Activated CD4-positive, alpha-beta T cell treated with anti-CD3 and anti-CD28 coated beads, Interleukin-2, amount 10 ng/mL, durations not matched to agents 7 days and 5 days (primary cell): ENCODE measurements around the gene GPR35. TPM values are rescaled to one million over a fixed set of nuclear protein-coding genes. Genes with fewer than 3 reads are reported as not detected.
A peak's percentile ranks its signal among the peaks of the same experiment; 100 is the strongest.
"Not testable (repeated sequence)": the region's sequence is repeated elsewhere in the genome, so short reads cannot be mapped to it uniquely, and the experiment has no call there.

Source experiments
- CTCF ChIA-PET: fragments of 350-600 bp; sonication (Branson Sonifier 250); formaldehyde crosslinking; loops from one replicate; lab custom pipeline; 2021; ENCODE audit warnings: antibody characterized with exemption; lab: Charles Lee
- POLR2A ChIA-PET: fragments of 350-600 bp; sonication (Branson Sonifier 250); formaldehyde crosslinking; loops from one replicate; lab custom pipeline; 2021; ENCODE audit warnings: antibody characterized with exemption; lab: Charles Lee
- DNase-seq: peaks from one replicate; pipeline ENCODE4 v3.0.0-alpha.2; 2020
- H3K27ac Mint-ChIP-seq: one replicate; pipeline ENCODE4 v1.8.0; 2021; ENCODE audit warnings: mild to moderate bottlenecking, moderate library complexity, mixed read lengths
- H3K27me3 Mint-ChIP-seq: one replicate; pipeline ENCODE4 v1.8.0; 2021; ENCODE audit warnings: mixed read lengths
- H3K36me3 Mint-ChIP-seq: one replicate; pipeline ENCODE4 v1.8.0; 2021; ENCODE audit warnings: low read depth, mixed read lengths
- H3K4me1 Mint-ChIP-seq: one replicate; pipeline ENCODE4 v1.8.0; 2021; ENCODE audit warnings: mixed read lengths
- H3K4me3 Mint-ChIP-seq: one replicate; pipeline ENCODE4 v1.8.0; 2021; ENCODE audit warnings: mild to moderate bottlenecking, moderate library complexity, mixed read lengths
- H3K9me3 Mint-ChIP-seq: one replicate; pipeline ENCODE4 v1.8.0; 2021; ENCODE audit warnings: mixed read lengths
- total RNA-seq, 2 experiments: library from RNA; stranded (reverse); gene quantifications; one replicate each; pipeline ENCODE4 v1.2.3, GENCODE V29; 2021

The GPR35 gene
- total RNA-seq, 2 experiments from 2014 or later = 4.1 to 5.1 TPM

GRCh38 chr2:240611601-240612210, 13.6 kb upstream of the GPR35 start:
- H3K36me3 Mint-ChIP-seq = peaks cover 10% of the 10 kb centered on the region
- H3K27ac Mint-ChIP-seq = no peak overlapping the region
- peaks cover 1% of the 10 kb centered on the region for H3K9me3 Mint-ChIP-seq
- ChIA-PET CTCF (interaction anchor here (0.6 to 3.6 kb wide), 5 partner anchors 25 to 358 kb away, joined by 3 to 17 read pairs (median 4); partner anchors contain the start of gene CAPN10), POLR2A (no interaction called here)
- H3K4me1 Mint-ChIP-seq = peaks cover 2% of the 10 kb centered on the region
- peak overlapping the region; percentile 30 for H3K4me3 Mint-ChIP-seq
- no peaks in the 10 kb centered on the region for H3K27me3 Mint-ChIP-seq
- DNase-seq = peak; percentile 31

DNA sequence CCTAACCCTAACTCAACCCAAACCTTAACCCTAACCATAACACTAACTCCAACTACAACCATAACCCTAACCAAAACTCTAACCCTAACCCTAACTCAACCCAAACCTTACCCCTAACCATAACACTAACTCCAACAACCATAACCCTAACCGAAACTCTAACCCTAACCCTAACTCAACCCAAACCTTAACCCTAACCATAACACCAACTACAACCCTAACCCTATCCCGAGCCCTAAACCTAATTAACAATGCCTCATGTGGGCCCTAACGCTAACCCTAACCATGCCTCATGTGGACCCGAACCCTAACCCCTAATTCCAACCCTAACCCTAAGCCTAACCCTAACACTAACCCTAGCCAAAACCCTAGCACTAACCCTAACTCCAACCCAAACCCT, 11.5 kb upstream of the GPR35 start:
- no peak for DNase-seq
- CTCF ChIA-PET = interaction anchor here (1.0 to 2.9 kb wide), 3 partner anchors 8 to 34 kb away, joined by 3 to 12 read pairs (median 4); partner anchors contain the start of gene CAPN10
- H3K4me3 Mint-ChIP-seq = no peak overlapping the region
- no peak overlapping the region for H3K27ac Mint-ChIP-seq
- H3K36me3 Mint-ChIP-seq = peaks cover 19% of the 10 kb centered on the region
- H3K27me3 Mint-ChIP-seq = no peaks in the 10 kb centered on the region
- H3K9me3 Mint-ChIP-seq = peaks cover 10% of the 10 kb centered on the region
- H3K4me1 Mint-ChIP-seq = peaks cover 5% of the 10 kb centered on the region
- POLR2A ChIA-PET = no interaction called here

- H3K27me3 Mint-ChIP-seq = no peaks in the 10 kb centered on the region
- no peak overlapping the region for H3K4me3 Mint-ChIP-seq
- CTCF ChIA-PET = no interaction called here
- H3K4me1 Mint-ChIP-seq = peaks cover 11% of the 10 kb centered on the region
- POLR2A ChIA-PET = no interaction called here
- peaks cover 23% of the 10 kb centered on the region for H3K36me3 Mint-ChIP-seq
- DNase-seq = no peak
- peaks cover 10% of the 10 kb centered on the region for H3K9me3 Mint-ChIP-seq
- H3K27ac Mint-ChIP-seq = no peak overlapping the region
These were observed 10.9 kb upstream of the GPR35 start for GRCh38 chr2:240614391-240614790.

DNA sequence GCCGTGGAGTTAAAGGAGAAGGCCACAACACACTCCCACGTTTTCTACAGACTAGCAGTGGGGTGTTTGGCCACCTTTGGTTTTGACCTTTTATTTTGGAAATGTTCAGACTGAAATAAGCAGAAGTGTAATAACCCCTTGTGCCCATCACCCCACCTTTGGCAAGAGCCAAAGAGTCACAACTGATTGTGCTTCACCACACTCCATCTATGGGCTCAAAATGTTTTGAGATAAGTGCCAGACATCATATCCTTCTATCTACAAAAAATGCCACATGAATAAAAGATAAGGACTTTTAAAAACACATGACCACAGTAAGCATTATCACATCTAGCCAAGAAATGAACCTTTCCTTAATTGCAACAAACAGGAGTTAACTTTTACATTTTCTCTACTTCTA, 9.9 kb upstream of the GPR35 start:
- no peak for DNase-seq
- CTCF ChIA-PET = no interaction called here

GRCh38 chr2:240615820-240616547, 9.3 kb upstream of the GPR35 start:
- POLR2A ChIA-PET = no interaction called here
- no peaks in the 10 kb centered on the region for H3K27me3 Mint-ChIP-seq
- CTCF ChIA-PET = interaction anchor here (0.9 kb wide), 1 partner anchor 28 kb away, joined by 3 read pairs; no protein-coding TSS in a partner anchor
- H3K4me1 Mint-ChIP-seq = peaks cover 20% of the 10 kb centered on the region
- no peak overlapping the region for H3K4me3 Mint-ChIP-seq
- peaks cover 27% of the 10 kb centered on the region for H3K36me3 Mint-ChIP-seq
- peaks cover 10% of the 10 kb centered on the region for H3K9me3 Mint-ChIP-seq
- no peak for DNase-seq
- H3K27ac Mint-ChIP-seq = no peak overlapping the region

More for the DNA sequence above, 9.9 kb upstream of the GPR35 start:
- Mint-ChIP-seq H3K36me3 (peaks cover 27% of the 10 kb centered on the region), H3K4me1 (peaks cover 16% of the 10 kb centered on the region), H3K27me3 (no peaks in the 10 kb centered on the region), H3K4me3 (no peak overlapping the region), H3K27ac (no peak overlapping the region), H3K9me3 (peaks cover 10% of the 10 kb centered on the region)
- POLR2A ChIA-PET = no interaction called here

DNA sequence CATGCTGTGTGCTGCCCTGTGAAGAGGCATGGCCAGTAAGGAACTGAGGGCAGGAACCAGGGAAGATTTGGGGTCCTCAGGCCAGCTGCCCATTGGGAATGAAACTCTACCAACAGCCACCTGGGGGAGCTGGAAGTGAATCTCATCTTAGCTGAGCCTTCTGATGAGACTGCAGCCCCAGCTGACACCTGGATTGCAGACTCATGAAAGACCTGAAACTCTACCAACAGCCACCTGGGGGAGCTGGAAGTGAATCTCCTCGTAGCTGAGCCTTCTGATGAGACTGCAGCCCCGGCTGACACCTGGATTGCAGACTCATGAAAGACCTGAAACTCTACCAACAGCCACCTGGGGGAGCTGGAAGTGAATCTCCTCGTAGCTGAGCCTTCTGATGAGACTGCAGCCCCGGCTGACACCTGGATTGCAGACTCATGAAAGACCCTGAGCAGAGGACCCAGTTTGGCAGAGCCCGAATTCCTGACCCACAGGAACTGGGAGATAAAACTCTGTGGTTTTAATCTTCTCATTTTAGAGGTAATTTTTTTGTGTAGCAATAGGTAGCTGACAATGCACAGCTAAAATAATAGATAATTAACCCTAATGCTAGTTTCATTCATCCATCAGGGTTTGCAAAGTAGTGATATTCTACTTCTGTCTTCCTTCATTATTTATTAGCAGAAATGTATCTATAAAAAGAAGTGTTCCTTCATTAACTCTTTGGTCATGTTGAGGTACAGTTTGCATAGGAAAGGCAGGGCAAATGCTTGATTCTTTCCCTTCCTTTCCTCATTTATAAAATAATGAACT, 8.2 kb upstream of the GPR35 start:
- POLR2A ChIA-PET, H3K27ac Mint-ChIP-seq, H3K4me3 Mint-ChIP-seq, H3K27me3 Mint-ChIP-seq, H3K9me3 Mint-ChIP-seq, CTCF ChIA-PET, DNase-seq: not testable (repeated sequence)
- Mint-ChIP-seq H3K4me1 (peaks cover 31% of the 10 kb centered on the region), H3K36me3 (peaks cover 22% of the 10 kb centered on the region)

DNA sequence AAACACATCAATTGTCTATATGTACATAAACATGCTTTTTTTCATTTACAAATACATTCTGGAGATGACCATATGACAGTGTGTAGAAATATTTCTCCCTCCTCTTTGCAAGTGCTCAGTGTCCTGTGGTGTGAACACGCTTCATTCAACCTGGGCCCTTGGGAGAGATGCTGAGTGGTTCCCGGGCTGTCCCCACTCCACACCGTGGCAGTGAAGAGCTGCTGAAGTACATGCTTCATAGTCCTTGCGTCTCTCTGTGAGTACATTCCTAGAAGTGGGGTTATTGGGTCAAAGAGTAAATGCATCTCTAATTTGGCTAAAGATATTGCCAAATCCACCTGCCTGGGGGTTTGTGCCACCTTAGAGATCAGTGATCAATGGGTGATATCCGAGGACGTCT, 6.5 kb upstream of the GPR35 start:
- DNase-seq = no peak
- H3K27me3 Mint-ChIP-seq = no peaks in the 10 kb centered on the region
- no peak overlapping the region for H3K27ac Mint-ChIP-seq
- CTCF ChIA-PET = interaction anchor here (1.1 to 5.2 kb wide), 2 partner anchors 39 to 52 kb away, joined by 3 to 29 read pairs; no protein-coding TSS in a partner anchor
- POLR2A ChIA-PET = no interaction called here
- H3K9me3 Mint-ChIP-seq = peaks cover 10% of the 10 kb centered on the region
- H3K4me3 Mint-ChIP-seq = no peak overlapping the region
- H3K36me3 Mint-ChIP-seq = peaks cover 22% of the 10 kb centered on the region
- H3K4me1 Mint-ChIP-seq = peaks cover 46% of the 10 kb centered on the region

- ChIA-PET CTCF (interaction anchor here (1.1 to 5.2 kb wide), 2 partner anchors 40 to 53 kb away, joined by 3 to 29 read pairs; no protein-coding TSS in a partner anchor), POLR2A (no interaction called here)
- no peak for DNase-seq
- Mint-ChIP-seq H3K36me3 (peaks cover 22% of the 10 kb centered on the region), H3K27ac (peak overlapping the region; percentile 74), H3K27me3 (no peaks in the 10 kb centered on the region), H3K4me1 (peaks cover 51% of the 10 kb centered on the region), H3K9me3 (peaks cover 10% of the 10 kb centered on the region), H3K4me3 (no peak overlapping the region)
These were observed 5.7 kb upstream of the GPR35 start for GRCh38 chr2:240619506-240620148.

- Mint-ChIP-seq H3K27ac (no peak overlapping the region), H3K36me3 (peaks cover 22% of the 10 kb centered on the region), H3K9me3 (peaks cover 10% of the 10 kb centered on the region), H3K27me3 (no peaks in the 10 kb centered on the region), H3K4me1 (peaks cover 57% of the 10 kb centered on the region), H3K4me3 (no peak overlapping the region)
- POLR2A ChIA-PET = no interaction called here
- DNase-seq = no peak
- CTCF ChIA-PET = interaction anchor here (5.2 kb wide), 1 partner anchor 54 kb away, joined by 29 read pairs; no protein-coding TSS in a partner anchor
These were observed 5.0 kb upstream of the GPR35 start for GRCh38 chr2:240620149-240620731.

DNA sequence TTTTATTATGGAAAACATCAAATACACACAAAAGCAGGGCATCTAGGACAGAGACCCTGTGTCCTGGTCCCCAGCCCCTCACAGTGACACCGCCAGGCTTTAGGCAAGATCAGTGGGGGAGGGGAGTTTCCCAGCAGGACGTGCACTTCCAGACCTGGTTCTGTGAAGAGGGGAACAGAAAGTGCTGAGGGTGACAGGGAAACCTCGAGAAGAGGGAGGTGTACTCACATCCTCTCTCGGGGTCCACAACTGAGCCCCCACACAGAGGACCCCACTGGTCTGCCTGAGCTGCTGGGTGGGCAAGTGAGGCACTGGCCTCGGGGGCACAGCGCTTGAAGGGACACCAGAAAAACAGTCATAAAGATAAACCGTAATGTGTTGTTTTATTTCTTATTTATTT, 4.4 kb upstream of the GPR35 start:
- Mint-ChIP-seq H3K9me3 (peaks cover 10% of the 10 kb centered on the region), H3K36me3 (peaks cover 22% of the 10 kb centered on the region), H3K27me3 (no peaks in the 10 kb centered on the region), H3K4me3 (no peak overlapping the region), H3K27ac (peak overlapping the region; percentile 96), H3K4me1 (peaks cover 61% of the 10 kb centered on the region)
- ChIA-PET POLR2A (no interaction called here), CTCF (interaction anchor here (0.6 to 5.2 kb wide), 3 partner anchors 34 to 54 kb away, joined by 3 to 29 read pairs (median 3); no protein-coding TSS in a partner anchor)
- no peak for DNase-seq

GRCh38 chr2:240622060-240622411, 3.2 kb upstream of the GPR35 start:
- Mint-ChIP-seq H3K4me1 (peaks cover 69% of the 10 kb centered on the region), H3K27ac (peak overlapping the region; percentile 96), H3K9me3 (peaks cover 8% of the 10 kb centered on the region), H3K36me3 (peaks cover 19% of the 10 kb centered on the region), H3K4me3 (no peak overlapping the region), H3K27me3 (no peaks in the 10 kb centered on the region)
- DNase-seq = no peak
- ChIA-PET CTCF (interaction anchor here (0.8 to 5.2 kb wide), 3 partner anchors 9 to 56 kb away, joined by 3 to 29 read pairs (median 3); no protein-coding TSS in a partner anchor), POLR2A (no interaction called here)
